Fibroblast of skin of left quadriceps (primary cell): ENCODE measurements around the gene C1RL.
A peak's percentile ranks its signal among the peaks of the same experiment; 100 is the strongest.

Experiments
- DNase-seq, 2 experiments: peaks; one replicate each; pipeline ENCODE4 v3.0.0-alpha.2; 2013; ENCODE audit warnings: low read depth in 2 of 2

C1RL gene

GRCh38 chr12:7137908-7138307, 28.9 kb upstream of the C1RL start:
- no peak for DNase-seq

DNA sequence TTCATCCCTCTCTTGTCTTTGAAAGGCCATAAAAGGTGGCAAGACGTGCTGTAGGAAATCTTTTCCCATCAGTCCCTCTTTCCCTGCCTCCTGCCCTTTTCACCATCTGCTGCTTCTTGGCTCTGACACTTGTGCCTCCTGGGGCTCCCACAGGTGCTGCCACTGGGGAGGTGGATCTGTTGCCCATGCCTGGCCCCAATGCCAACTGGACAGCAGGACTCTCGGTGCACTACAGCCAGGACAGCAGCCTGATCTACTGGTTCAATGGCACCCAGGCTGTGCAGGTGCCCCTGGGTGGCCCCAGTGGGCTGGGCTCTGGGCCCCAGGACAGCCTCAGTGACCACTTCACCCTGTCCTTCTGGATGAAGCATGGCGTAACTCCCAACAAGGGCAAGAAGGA, 27.7 kb upstream of the C1RL start:
- DNase-seq, result no peak

DNA sequence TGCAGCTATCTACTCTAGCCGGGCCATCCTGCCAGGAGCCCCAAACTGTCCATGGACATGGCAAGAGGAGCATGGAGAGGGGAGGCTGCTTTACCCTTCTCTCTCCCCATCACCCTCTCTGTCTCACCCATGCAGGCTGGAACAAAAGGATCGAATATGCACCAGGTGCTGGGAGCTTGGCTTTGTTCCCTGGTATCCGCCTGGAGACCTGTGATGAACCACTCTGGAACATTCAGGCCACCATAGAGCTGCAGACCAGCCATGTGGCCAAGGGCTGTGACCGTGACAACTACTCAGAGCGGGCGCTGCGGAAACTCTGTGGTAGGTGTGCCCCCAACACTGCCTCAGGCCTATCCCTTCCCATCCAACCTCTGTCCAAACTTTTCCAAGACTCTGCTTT, 27.1 kb upstream of the C1RL start:
- no peak for DNase-seq

DNA sequence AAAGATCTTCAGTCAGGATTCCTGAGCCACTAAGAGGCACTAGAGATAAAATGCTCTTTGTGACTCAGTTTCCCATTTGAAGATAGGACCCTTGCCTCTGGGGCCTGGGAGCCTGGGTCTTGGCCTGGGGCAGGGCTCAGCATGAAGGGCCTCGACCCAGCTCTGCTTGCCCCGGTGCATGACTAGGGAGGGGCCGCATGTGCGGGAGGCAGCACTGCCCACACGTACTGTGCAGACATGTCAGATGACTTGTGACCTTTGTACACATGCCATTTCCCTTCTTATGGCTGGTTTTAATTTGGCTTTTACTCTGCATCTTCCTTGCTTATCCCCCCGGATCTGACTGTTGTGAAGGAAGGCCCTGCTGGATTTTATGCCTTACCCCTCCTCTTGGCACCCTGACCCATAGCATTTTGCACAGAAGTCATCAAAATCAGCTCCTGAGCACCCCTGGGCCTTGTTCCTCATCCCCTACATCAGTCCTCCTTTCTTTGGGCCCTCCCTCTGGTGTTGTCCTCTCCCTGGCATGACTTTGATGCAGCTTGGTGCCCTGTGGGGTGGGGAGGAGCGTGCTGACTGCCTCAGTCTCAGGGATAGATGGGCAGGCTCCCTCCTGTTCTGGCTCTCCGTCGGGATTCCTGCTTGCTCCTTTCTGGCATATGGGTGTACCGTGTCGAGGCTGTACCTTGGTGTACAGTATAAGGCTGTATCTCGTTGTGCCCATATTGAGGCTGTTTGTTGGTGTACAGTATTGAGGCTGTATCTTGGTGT, 25.6 kb upstream of the C1RL start:
- DNase-seq, result no peak

GRCh38 chr12:7131502-7131866, 22.5 kb upstream of the C1RL start:
- no peak for DNase-seq

GRCh38 chr12:7130701-7131501, 21.9 kb upstream of the C1RL start:
- no peak for DNase-seq

DNA sequence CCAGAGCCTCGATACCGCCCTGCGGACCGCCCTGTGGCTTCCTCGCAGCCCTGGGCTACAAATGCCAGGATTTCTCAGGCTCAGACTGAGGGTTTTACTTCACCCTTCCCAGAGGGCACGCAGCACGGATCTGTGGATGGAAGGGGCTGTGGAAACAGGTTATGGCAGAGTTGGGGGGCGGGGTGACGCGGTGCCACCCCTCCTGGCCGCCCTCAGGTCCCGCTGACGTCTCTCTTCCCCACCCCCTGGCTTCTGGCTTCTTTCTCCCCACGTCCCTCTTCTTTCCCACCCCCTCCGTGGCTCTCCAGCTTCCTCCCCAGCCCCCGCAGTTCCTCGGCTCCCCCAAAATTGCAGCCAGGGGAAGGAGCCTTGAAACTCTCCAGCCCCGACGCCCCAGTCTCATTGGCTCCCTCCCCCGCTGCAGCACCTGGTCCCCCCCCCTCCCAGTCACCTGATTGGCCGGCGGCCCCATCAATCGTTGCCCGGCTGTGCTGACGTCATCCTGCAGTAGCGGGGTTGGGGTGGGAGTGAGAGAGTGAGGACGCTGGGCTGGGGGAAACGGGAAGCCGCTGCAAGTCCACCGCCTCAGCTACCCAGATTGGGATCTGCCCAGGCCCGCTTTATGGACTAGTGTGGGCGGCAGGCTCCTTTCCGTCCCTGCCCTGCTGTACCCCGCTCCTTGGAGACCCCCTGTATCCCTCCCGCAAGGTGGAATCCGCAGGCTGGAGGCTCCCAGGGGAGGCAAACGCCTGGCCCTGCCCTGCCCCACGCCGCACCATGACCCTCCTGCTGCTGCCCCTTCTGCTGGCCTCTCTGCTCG, 21.1 kb upstream of the C1RL start, which contains the start of gene CLSTN3:
Gene CLSTN3, plus strand, starts transcription at position 500 of the 820 bp plus-strand sequence. Its CDS starts 278 bp downstream, at position 778.
- peak in 1 of 2 experiments; percentile 51 for DNase-seq

- no peak for DNase-seq
Observed at GRCh38 chr12:7129287-7129871, 20.4 kb upstream of the C1RL start.

GRCh38 chr12:7128681-7129286, 19.8 kb upstream of the C1RL start, which contains the start of gene RBP5:
RBP5 (minus strand) TSS chr12:7128889; CDS start chr12:7128775, 114 bp downstream.
- DNase-seq, result no peak

- DNase-seq, result no peak
Observed at GRCh38 chr12:7127916-7128626, 19.1 kb upstream of the C1RL start.

DNA sequence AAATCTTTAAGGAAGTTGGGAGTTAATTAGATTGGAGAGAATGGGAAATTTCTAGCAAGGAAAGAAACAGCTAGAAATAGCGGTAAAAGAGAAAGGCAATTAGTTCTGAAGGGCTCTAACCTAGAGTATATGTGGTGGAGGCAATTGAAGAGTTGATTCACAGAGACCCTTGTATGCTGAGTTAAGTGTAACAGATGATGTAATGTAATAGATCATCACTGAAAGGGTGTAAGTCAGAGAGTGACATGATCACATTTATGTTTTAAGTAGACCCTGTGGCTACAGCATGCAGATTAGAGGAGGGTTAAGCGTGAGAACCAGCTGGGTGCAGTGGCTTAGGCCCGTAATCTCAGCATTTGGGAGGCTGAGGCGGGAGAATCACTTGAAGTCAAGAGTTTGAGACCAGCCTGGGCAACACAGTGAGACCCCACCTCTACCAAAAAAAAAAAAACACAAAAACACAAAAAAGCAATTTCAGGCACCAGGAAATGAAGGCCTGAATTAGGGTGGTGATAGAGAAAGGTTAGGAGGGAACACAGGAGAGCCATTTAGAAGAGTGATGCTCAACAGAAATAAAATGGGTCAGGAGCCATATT, 16.7 kb upstream of the C1RL start:
- DNase-seq, result no peak

GRCh38 chr12:7123806-7124522, 14.9 kb upstream of the C1RL start:
- DNase-seq, result no peak

DNA sequence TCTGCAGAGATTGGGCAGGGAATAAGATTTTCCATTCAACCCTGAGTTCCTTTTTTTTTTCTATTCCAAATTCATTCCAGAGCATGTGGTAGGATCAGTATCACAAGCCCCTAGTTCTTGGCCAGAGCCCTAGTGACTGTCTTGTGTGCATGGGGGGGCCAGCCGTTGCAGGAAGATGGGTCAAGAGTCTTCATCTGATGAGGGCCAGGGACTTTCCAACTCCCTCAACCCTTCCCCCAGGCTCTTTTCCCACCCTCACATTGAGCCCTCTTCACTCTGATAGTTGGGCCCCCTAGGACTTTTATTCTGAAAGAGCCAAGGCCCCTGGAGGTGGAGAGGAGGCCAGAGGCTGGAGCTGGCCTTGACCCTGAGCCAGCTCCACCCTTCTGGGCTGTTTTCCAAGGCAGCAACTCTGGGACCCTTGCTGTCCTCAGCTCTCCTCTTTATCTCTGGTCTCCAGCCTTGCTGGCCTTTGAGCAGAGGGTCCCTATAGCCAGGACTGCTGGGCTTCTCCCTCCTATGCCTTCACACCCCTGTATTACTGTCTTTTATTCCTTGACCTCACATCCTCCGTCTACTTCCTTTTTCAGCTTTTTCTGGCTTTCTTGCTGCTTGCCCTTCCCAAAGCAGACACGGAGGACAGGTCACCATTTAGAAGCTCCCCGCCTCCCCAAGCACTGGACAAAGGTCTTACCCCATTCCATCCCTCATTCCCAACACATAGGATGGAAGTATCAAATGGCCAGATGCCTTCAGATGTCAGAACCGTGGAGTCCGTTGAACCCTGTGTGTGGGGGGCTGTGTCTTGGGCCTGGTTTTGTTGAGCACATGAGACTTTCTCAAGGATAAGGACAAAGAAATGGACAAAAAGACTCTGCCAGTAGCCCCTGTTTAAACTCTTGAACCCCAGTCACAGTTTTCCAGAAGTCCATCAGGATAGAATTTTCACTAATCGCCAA, 14.1 kb upstream of the C1RL start:
- no peak for DNase-seq

GRCh38 chr12:7121324-7121723, 12.3 kb upstream of the C1RL start:
- no peak for DNase-seq

DNA sequence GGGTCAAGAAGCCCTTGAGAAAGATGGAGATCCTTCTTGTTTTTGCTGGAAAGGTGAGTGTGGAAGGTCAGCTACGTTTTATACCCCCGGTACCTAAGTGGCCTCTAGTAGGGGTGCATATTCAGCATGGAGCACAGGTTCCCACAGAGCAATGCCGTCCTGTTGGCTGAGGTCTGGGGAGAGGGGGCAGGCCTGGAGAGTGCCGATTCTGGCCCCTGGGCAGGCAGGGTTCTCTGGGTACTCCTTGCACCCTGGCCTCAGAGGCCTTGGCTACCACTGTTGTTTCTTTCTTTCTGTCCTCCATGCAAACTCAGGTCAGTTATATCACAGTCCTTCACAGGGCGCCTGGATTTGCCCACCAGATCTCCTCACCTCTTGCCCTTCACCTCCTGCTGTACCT, 11.2 kb upstream of the C1RL start:
- DNase-seq, result no peak

GRCh38 chr12:7118881-7119280, 9.9 kb upstream of the C1RL start:
- no peak for DNase-seq

GRCh38 chr12:7117670-7118069, 8.7 kb upstream of the C1RL start:
- no peak for DNase-seq

DNA sequence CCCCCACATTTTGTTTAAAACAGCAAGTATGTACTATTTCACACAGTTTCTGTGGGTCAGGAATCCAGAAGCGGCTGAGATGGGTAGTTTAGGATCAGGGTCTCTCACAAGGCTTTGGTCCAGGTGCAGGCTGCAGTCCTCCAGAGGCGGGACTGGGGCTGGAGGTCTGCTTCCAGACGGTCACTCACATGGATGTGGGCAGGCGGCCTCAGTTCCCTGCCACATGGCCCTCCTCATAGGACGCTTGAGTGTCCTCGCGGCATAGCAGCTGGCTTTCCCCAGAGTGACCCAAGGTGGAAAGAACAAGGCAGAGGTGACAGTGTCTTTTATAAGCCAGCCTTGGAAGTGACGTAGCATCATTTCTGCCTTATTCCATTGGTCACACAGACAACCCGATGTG, 7.9 kb upstream of the C1RL start:
- DNase-seq, result no peak
